ENCODE results near the gene PRPH2. TPM values are rescaled to one million over a fixed set of nuclear protein-coding genes. Genes with fewer than 3 reads are reported as not detected.

Gene PRPH2
- total and polyA plus RNA-seq, 2 of the 13 experiments (the other 11 are each of a cell fraction or from before 2014, with no cell fraction given) = 0.03 to 0.04 TPM

DNA sequence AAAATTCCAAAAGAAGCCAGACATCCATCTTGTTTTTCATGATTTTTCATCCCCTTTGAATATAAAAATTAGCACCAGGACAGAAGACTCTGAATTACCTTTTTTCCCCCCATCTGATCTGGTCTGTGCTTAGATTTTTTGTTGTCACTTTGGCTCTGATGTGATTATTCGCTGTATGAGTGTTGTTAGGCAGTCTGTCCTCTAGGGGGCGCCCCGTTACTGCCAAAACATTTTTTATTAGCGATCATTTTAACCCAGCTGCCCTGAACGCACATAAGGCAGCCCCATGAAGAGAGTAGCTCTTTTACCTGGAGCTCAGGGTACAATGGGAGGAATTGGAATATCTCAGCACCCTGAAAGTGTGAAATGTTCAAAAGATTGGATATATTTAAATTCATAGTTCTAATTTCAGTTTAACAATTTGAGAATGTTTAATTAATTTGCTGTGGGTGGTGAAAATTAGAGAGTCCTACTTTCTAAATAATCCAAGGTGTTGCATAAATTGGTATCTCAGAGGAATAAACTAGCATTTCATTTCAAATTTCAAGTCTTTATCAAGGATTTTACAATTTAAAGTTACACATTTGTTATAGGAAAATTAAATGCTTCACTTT is 60.8 kb downstream of the PRPH2 start (continued):
- TF ChIP-seq, protein P1, sequence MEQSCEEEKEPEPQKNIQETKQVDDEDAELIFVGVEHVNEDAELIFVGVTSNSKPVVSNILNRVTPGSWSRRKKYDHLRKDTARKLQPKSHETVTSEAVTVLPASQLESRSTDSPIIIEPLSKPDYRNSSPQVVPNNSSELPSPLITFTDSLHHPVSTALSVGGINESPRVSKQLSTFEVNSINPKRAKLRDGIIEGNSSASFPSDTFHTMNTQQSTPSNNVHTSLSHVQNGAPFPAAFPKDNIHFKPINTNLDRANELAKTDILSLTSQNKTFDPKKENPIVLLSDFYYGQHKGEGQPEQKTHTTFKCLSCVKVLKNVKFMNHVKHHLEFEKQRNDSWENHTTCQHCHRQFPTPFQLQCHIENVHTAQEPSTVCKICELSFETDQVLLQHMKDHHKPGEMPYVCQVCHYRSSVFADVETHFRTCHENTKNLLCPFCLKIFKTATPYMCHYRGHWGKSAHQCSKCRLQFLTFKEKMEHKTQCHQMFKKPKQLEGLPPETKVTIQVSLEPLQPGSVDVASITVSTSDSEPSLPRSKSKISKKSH (CRISPR knock-in tag; IDR thresholded peaks at IDR 0.05; ENCODE audit: borderline replicate concordance) = no peak
- TF ChIP-seq TSC22D2 (CRISPR knock-in tag; IDR thresholded peaks at IDR 0.05; ENCODE audit: borderline replicate concordance) = no peak

DNA sequence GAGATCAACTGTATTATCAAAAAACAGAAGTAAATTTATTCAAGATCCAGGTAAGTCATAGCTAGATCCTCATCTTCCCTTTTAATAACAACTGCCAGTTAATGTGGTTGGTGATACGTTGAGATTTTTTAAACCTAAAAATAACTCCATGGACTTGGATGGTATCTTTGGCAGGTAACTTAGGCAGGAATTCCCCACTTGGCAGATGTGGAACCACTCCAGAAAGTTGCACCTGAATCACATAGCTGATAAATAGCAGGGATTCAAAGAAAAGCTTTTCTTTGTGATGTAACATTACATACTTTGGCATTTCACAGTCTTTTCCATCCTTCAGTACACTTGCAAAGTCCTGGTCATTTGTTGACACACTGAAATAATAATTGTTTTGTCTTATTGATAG is 62.6 kb downstream of the PRPH2 start:
- Histone ChIP-seq H4K20me1 (ENCODE audit: insufficient read depth, low read length) (no peaks in the 10 kb centered on the region), H3K9me3 (ENCODE audit: low read length) (no peaks in the 10 kb centered on the region), H3K27me3 (ENCODE audit: control insufficient read depth in 1 of 2, insufficient read depth in 2 of 2, low read length in 2 of 2) (no peaks in the 10 kb centered on the region), H3K4me2 (ENCODE audit: low read depth, low read length) (no peak overlapping the region), H3K79me2 (ENCODE audit: insufficient read depth, low read length) (no peaks in the 10 kb centered on the region), H3K4me1 (ENCODE audit: insufficient read depth, low read length) (no peaks in the 10 kb centered on the region), H3K4me3 (replicated peaks in 1 of 3; ENCODE audit: insufficient read depth in 1 of 3, low read depth in 2 of 3, low read length in 3 of 3) (no peak overlapping the region), H2AFZ (ENCODE audit: low read length) (no peak overlapping the region), H3K36me3 (replicated peaks in 1 of 2; ENCODE audit: control insufficient read depth in 1 of 2, insufficient read depth in 2 of 2, low read length in 2 of 2) (peaks cover 12 to 67% of the 10 kb centered on the region in 2 experiments), H3K9ac (ENCODE audit: insufficient read depth, low read depth, low read length) (no peak overlapping the region), H3K27ac (ENCODE audit: extremely low read length, insufficient read depth, low read length) (no peak overlapping the region)
- no peak for ATAC-seq
- no peak for TF ChIP-seq NFIC (IDR thresholded peaks at IDR 0.05; ENCODE audit: low read length)
- TF ChIP-seq SIX4 (CRISPR knock-in tag; IDR thresholded peaks at IDR 0.05) = no peak
- no peak for TF ChIP-seq REL (CRISPR knock-in tag; conservative IDR thresholded peaks at IDR 0.05)
- no peak for TF ChIP-seq EHMT2 (IDR thresholded peaks at IDR 0.05; ENCODE audit: borderline replicate concordance, low read depth, low read length)
- TF ChIP-seq ZNF883 (CRISPR knock-in tag; IDR thresholded peaks at IDR 0.05; ENCODE audit: not compliant biosample characterization) = no peak
- no peak for TF ChIP-seq ZNF615 (CRISPR knock-in tag; IDR thresholded peaks at IDR 0.05; ENCODE audit: borderline replicate concordance)
- POLR2A ChIA-PET = interaction anchor here (1.2 kb wide), 1 partner anchor 123 kb away, joined by 5 read pairs; no protein-coding TSS in a partner anchor
- in situ Hi-C loops (cut with HindIII; ENCODE audit: extremely low pct_ligation_motif_present, low pct_unique_long_range_greater_than_20kb) (loop anchor here (5.0 kb wide), 2 partner anchors 67 to 217 kb away; partner anchors contain the start of gene RPL7L1), intact Hi-C loops (cut with micrococcal nuclease; ENCODE audit: unreplicated experiment) (no loop called here)
- WGBS (ENCODE audit: low lambda C conversion rate) = 81% methylated on average over 1 of the region's 1 CpG
- CTCF ChIA-PET (ENCODE audit: low intra/inter-chr PET ratio, low total read pairs) = no interaction called here
- DNase-seq (ENCODE audit: low spot score) = no peak
- no peak for FAIRE-seq
- BruUV-seq (replicated peaks) = no TSS peak
